ENCODE measurements around the gene TBR1. TPM values are rescaled to one million over a fixed set of nuclear protein-coding genes. Genes with fewer than 3 reads are reported as not detected.
A peak's percentile ranks its signal among the peaks of the same experiment; 100 is the strongest.

The TBR1 gene
- total RNA-seq, 1 donor from 2014 or later = 0.05 TPM

- Mint-ChIP-seq H3K27me3 (ENCODE audit: low read depth) (peaks cover 92% of the 10 kb centered on the region), H3K4me1 (peaks cover 21% of the 10 kb centered on the region), H3K4me3 (peak overlapping the region; percentile 54), H3K9me3 (no peaks in the 10 kb centered on the region), H3K27ac (ENCODE audit: unreplicated experiment) (no peak overlapping the region), H3K36me3 (ENCODE audit: low read depth) (no peaks in the 10 kb centered on the region)
- no peak for DNase-seq (ENCODE audit: low read depth, low spot score)
- TF ChIP-seq CTCF (conservative IDR thresholded peaks at IDR 0.05) = peak; percentile 67
Observed at GRCh38 chr2:161426455-161426921, 10.4 kb downstream of the TBR1 start.

GRCh38 chr2:161426922-161427663 is 11.0 kb downstream of the TBR1 start:
- H3K4me1 Mint-ChIP-seq = peaks cover 27% of the 10 kb centered on the region
- TF ChIP-seq CTCF (conservative IDR thresholded peaks at IDR 0.05) = peak; percentile 11
- peak overlapping the region; percentile 82 for H3K4me3 Mint-ChIP-seq
- peaks cover 92% of the 10 kb centered on the region for H3K27me3 Mint-ChIP-seq (ENCODE audit: low read depth)
- no peak overlapping the region for H3K27ac Mint-ChIP-seq (ENCODE audit: unreplicated experiment)
- peak; percentile 52 for DNase-seq (ENCODE audit: low read depth, low spot score)
- H3K9me3 Mint-ChIP-seq = no peaks in the 10 kb centered on the region
- no peaks in the 10 kb centered on the region for H3K36me3 Mint-ChIP-seq (ENCODE audit: low read depth)

GRCh38 chr2:161427664-161428587 is 11.8 kb downstream of the TBR1 start:
- TF ChIP-seq CTCF (conservative IDR thresholded peaks at IDR 0.05) = no peak
- Mint-ChIP-seq H3K4me3 (peak overlapping the region; percentile 82), H3K36me3 (ENCODE audit: low read depth) (no peaks in the 10 kb centered on the region), H3K9me3 (no peaks in the 10 kb centered on the region), H3K27me3 (ENCODE audit: low read depth) (peaks cover 88% of the 10 kb centered on the region), H3K27ac (ENCODE audit: unreplicated experiment) (no peak overlapping the region), H3K4me1 (peaks cover 28% of the 10 kb centered on the region)
- peak; percentile 5 for DNase-seq (ENCODE audit: low read depth, low spot score)

GRCh38 chr2:161430386-161430785 is 14.3 kb downstream of the TBR1 start:
- Mint-ChIP-seq H3K4me3 (no peak overlapping the region), H3K27ac (ENCODE audit: unreplicated experiment) (no peak overlapping the region), H3K36me3 (ENCODE audit: low read depth) (no peaks in the 10 kb centered on the region), H3K9me3 (no peaks in the 10 kb centered on the region), H3K4me1 (peaks cover 20% of the 10 kb centered on the region), H3K27me3 (ENCODE audit: low read depth) (peaks cover 80% of the 10 kb centered on the region)
- TF ChIP-seq CTCF (conservative IDR thresholded peaks at IDR 0.05) = no peak
- no peak for DNase-seq (ENCODE audit: low read depth, low spot score)

- peaks cover 68% of the 10 kb centered on the region for H3K27me3 Mint-ChIP-seq (ENCODE audit: low read depth)
- H3K4me3 Mint-ChIP-seq = no peak overlapping the region
- no peak overlapping the region for H3K27ac Mint-ChIP-seq (ENCODE audit: unreplicated experiment)
- H3K36me3 Mint-ChIP-seq (ENCODE audit: low read depth) = no peaks in the 10 kb centered on the region
- no peaks in the 10 kb centered on the region for H3K9me3 Mint-ChIP-seq
- TF ChIP-seq CTCF (conservative IDR thresholded peaks at IDR 0.05) = no peak
- peaks cover 16% of the 10 kb centered on the region for H3K4me1 Mint-ChIP-seq
- no peak for DNase-seq (ENCODE audit: low read depth, low spot score)
Observed at GRCh38 chr2:161432107-161432506, 16.0 kb downstream of the TBR1 start.

All from neural crest cell (in vitro differentiated cells).